Superior temporal gyrus (tissue), 1 donor: Measurements from ENCODE around the gene PHACTR2.
A peak's percentile ranks its signal among the peaks of the same experiment; 100 is the strongest.
"Not testable (repeated sequence)": the region's sequence is repeated elsewhere in the genome, so short reads cannot be mapped to it uniquely, and the experiment has no call there.

Source experiments
- DNase-seq: peaks from one replicate; pipeline ENCODE4 v3.0.0-alpha.2; 2016; ENCODE audit errors: extremely low spot score

Gene PHACTR2

DNA sequence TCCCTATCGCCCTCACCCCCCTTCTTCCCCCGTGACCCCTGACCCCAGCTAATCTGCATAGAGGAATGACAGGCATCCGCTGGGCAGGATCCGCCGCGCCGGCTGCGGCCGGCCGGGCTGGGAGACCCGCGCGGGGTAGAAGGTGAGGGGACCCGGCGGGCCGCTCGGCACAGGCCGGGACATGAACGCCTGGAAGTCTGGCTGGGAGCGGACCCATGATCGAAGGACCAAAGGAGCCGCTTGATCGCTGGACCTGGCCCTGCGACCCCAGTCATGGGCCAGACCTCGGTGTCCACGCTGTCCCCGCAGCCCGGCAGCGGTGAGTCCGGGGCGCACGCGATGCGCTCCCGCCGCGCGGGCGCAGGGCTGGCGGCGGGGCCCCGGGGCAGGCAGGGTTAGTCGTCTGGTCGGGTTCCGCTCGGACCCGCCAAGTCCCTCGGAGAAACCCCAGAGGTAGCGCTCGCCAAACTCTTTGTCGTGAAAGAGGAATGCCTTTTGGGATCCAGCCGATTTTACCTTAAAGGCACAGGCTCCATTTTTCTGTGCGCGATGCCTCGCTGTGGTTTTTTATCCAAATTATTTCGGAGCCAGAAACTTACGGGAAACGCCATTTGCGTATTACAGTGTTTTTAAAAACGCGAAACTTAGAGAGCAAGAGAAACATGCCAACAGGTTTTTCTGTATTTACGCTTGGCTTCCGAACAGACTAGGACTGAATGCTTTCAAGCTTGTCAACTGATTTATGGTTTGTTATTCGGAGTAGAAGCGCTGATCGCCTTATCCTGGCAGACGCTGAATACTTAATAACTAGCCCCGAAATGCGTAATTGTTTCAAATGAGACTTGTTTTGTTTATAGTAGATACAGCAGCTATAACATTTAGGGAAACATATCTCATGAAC, at the start of gene PHACTR2:
PHACTR2 (plus strand) TSS at position 75 of the 901 bp plus-strand sequence; CDS start at position 274, 199 bp downstream.
- DNase-seq: peak; percentile 61

DNA sequence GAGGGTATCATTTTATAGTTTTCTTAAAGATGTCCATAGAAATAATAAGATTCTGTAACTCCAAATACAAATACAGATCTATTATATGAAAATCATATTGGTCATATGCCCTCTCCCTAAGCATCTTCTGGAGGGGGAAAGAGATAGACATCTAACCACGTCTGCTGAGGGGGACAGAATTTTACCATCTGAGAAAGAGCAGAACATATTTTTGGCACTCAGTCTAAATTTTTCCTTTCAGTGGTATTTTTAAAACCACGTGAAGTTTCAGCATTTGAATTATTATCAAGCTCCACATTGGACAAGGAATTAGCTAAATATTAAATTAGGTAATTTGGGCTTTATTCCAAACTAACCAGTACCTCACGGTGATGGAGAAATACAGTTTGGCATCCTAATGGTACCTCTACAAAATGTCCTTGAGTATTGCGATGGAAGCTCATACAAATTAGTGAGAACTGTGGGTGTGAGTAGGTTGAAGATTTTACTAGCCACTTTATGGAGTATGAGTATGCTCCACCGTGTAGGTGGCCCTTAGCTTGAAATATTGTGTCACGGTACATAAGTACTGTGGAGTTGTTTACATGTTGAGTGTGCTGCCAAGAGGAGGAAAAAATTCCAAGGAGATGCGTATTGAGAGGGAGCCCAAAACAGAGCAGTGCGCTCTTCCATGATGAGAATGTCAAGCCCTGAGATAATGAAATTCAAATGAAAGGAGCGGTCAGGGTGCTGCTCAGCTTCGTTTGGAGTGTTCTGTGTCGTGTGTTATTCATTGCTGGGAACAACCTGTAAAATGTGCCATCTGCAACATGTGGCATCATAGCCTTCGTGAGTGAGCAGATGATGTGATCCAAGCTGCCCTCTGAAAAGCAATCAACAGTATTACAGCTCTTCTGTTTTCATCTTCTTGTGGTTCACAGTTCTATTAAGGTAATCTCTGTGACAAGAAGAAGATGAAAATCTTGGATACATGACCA, 48.4 kb upstream of the PHACTR2 start:
- no peak for DNase-seq

DNA sequence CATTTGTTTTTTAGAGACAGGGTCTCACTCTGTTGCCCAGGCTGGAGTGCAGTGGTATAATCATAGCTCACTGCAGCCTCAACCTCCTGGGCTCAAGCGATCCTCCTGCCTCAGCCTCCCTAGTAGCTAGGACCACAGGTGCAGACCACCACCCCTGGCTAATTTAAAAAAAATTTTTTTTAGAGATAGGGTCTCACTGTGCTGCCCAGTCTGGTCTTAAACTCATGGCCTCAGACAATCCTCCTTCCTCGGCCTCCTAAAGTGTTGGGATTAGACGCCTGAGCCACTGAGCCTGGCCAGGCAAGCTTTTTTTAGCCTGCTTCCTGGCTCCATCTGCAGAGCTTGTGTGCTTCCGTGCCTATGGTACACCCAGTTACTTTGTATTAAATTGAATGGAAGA, 46.6 kb upstream of the PHACTR2 start:
- not testable (repeated sequence) for DNase-seq

DNA sequence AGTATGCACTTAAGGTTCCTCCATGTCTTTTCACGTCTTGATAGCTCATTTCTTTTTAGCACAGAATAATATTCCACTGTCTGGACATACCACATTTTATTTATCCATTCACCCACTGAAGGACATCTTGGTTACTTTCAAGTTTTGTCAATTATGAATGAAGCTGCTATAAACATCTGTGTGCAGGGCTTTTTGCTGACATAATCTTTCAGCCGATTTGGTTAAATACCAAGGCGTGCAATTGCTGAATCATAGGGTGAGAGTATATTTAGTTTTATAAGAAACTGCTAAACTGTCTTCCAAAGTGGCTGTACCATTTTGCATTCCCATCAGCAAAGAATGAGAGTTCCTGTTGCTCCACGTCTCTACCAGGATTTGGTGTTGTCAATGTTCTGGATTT, 44.9 kb upstream of the PHACTR2 start:
- no peak for DNase-seq

DNA sequence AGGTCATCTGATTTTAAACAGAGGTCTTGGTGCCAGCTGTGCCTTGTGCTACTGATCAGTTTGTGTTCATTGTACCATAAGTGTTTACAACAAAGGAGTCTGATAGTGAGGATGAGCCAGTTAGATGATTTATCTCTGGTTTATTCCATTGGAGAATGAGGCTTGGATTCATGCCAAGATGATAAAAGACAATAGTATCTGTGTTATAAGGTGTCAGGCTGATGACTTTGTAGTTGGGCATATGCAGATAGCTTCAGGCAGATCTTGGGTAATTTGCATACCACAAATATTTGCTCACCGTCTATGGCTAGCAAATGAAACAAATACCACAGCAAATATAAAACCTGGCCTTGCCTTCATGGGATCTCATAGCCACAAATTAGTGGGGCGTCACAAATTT, 43.3 kb upstream of the PHACTR2 start:
- no peak for DNase-seq

DNA sequence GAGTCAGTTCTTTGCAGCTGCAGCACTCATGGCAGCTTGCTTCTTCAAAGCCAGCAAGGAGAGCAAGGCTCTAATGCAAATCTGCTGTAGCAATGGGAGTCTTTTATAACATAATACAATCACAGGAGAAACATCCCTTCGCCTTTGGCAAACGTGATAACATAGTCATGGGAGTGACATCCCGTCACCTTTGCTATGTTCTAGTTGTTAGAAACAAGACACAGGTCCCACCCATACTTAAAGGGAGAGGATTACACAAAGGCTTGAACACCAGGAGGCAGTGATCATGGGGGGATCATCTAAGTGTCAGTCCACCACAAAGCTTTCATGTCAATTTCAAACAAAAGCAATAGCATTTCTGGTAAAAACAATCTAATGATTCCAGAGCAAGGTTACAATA, 40.1 kb upstream of the PHACTR2 start:
- DNase-seq: no peak

DNA sequence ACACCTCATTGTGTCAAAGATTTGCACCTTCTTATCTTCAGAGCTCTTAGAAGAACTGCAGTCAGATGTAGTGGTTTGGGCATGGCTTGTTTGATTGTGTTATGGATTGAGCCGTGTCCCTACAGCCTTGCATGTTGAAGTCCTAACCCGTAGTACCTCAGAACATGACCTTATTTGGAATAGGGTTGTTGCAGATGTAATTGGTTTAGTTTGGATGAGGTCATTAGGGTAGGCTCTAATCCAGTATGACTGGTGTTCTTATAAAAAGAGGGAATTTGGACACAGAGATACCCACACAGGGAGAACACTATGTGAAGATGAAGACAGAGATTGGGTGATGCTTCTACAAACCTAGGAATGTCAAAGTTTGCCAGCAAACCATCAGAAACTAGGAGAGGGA, 35.4 kb upstream of the PHACTR2 start:
- no peak for DNase-seq

DNA sequence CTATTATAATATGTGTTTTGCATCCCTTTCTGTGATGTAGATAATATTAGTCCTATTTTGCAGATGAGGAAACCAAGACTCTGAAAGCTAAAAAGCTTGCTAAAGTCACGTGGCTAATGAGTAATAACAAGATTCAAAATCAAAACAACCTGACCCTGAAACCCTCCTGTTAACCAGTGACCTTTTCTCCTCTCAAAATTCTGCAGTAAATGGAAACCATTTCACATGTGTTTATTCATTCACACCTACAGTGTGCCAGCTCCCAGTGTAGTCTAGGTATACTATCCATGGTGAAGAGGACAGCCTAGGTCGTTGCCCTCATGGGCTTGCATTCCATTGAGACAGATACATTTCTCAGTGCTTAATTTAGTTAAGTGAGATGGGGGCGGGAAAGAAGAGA, 30.6 kb upstream of the PHACTR2 start:
- DNase-seq: no peak

DNA sequence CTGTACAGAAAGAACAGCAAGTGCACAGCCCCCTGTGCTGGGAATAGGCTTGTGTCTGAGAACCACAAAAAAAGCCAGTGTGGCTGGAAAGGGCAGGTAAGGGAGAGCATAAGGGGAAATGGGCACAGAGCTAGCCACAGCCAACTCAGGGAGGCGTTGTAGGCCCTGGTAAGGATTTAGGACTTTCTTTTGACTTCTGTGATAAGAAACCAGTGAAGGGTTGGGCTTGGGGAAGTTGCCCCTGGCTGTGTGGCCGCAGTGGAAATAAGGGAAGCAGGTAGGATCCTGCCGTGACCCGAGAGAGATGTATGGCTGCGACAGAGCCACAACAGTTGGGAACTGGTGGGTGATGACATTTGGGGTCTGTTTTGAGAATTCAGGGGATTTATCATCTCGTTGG, 30.0 kb upstream of the PHACTR2 start:
- DNase-seq: no peak

DNA sequence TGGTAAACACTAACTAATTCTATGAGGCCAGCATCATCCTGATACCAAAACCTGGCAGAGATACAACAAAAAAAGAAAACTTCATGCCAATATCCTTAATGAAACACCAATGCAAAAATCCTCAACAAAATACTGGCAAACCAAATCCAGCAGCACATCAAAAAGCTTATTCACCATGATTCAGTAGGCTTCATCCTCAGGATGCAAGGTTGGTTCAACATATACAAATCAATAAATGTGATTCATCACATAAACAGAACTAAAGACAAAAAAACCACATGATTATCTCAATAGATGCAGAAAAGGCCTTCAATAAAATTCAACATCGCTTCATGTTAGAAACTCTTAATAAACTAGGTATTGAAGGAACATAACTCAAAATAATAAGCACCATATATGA, 28.4 kb upstream of the PHACTR2 start:
- not testable (repeated sequence) for DNase-seq

DNA sequence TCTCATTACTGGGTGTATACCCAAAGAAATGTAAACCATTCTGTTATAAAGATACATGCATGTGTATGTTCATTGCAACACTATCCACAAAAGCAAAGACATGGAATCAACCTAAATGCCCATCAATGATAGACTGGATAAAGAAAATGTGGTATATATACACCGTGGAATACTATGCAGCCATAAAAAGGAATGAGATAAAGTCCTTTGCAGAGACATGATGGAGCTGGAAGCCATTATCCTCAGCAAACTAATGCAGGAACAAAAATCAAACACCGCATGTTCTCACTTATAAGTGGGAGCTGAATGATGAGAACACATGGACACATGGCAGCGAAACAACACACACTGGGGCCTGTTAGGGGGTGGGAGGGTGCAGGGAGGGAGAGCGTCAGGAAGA, 26.4 kb upstream of the PHACTR2 start:
- not testable (repeated sequence) for DNase-seq

DNA sequence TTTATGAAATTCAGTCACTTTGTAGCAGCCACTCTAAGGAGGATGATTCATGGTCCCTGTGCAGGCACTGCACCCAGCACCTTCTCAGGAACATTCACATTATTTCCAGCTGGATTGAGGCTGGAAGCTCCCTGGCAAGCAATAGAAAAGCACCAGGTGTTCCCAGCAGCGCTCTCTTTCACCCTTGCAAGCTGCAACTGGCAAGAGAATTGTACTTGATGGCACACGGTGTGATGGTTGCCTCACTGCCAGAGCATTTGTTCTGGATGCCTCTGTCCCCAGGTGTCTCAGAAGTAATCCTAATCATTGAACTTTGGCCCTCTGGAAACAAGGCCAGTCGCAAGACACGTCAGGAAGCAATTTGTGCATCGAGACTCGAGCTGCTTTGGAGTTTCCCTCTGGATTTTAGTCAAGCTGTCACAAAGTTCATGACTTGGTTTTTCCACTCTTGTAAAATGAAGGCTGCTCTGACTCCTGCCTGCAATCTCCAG, 24.9 kb upstream of the PHACTR2 start:
- peak; percentile 25 for DNase-seq

DNA sequence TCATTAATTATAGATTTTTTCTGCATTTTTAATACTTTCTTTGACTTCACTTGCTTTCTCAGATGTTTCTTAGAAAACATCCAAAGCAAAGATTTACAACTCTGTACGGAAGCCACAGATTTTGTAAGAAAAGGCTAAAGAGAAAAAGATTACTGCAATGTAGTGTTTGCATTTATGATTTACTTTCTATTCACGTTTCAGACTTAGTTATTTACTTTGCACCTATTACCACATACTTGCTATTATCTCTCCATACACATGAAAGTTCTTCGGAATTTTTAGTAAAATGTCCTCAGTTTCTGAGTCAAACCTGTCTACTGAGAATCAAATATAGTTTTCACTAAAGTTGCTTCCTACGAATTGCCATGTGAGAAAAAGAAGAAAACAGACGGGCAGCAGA, 22.2 kb upstream of the PHACTR2 start:
- no peak for DNase-seq

DNA sequence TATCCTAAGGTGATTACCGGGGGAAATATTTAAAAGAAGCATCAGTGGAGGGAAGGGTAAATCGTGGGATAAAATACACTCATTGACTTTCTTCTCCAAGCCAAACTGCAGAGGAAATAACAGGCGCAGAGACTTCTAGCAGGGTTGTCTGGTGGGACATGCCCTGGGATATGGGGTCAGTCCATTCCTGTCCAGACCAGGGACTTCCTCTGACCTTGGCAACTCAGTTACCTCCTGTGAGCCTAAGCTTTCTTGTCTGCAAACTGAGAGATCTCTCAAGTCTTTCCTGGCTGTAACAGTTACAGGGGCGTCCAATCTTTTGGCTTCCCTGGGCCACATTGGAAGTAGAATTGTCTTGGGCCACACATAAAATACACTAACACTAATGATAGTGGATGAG, 21.7 kb upstream of the PHACTR2 start:
- DNase-seq: no peak

DNA sequence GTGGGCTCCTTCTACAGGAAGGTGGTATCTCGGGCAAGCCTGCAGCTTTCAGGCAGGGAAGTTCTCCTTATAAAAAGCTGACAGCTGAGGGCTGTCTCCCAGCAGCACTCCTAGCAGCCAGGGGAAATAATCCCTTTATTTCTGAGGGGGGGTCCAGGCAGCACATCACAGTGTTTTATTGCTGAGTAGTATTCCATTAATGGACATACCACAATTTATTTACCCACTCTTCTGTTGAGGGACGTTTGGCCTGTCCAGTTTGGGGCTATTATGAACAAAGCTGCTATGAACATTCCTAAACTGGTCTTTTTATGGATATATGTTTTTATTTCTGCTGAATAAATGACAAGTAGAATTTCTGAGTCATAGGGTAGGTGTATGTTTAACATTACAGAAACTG, 20.0 kb upstream of the PHACTR2 start:
- no peak for DNase-seq

DNA sequence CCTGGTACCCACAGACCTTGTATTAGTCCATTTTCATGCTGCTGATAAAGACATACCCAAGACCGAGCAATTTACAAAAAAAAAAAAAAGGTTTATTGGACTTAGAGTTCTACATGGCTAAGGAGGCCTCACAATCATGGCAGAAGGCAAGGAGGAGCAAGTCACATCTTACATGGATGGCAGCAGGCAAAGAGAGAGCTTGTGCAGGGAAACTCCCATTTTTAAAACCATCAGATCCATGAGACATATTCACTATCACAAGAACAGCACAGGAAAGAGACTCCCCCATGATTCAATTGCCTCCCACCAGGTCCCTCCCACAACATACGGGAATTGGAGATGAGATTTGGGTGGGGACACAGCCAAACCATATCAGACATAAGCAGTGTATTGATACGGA, 17.6 kb upstream of the PHACTR2 start:
- DNase-seq: not testable (repeated sequence)

DNA sequence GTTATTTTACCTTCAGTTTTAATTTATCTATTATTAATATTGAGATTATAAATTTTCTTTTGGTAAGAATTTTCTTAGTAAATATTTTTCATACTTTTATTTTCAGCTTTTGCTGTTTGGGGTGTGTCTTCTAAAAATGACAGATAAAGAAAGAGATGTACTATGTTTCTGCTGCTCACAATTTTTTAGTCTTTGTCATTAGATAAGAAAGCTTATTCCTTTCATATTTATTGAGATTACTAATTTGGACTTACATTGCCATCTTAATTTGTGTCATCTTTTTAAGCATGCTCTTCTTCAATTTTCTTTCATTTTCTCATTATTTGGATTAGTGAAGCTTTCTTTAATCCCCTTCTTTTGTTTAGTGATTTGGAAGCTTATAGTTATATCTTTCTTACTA, 13.6 kb upstream of the PHACTR2 start:
- DNase-seq: no peak

DNA sequence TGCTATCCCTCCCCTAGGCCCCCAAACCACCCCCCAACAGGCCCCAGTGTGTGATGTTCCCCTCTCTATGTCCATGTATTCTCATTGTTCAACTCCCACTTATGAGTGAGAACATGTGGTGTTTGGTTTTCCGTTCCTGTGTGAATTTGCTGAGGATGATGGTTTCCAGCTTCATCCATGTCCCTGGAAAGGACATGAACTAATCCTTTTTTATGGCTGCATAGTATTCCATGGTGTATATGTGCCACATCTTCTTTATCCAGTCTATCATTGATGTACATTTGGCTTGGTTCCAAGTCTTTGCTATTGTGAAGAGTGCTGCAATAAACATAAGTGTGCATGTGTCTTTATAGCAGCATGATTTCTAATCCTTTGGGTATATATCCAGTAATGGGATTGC, 11.8 kb upstream of the PHACTR2 start:
- DNase-seq: not testable (repeated sequence)

DNA sequence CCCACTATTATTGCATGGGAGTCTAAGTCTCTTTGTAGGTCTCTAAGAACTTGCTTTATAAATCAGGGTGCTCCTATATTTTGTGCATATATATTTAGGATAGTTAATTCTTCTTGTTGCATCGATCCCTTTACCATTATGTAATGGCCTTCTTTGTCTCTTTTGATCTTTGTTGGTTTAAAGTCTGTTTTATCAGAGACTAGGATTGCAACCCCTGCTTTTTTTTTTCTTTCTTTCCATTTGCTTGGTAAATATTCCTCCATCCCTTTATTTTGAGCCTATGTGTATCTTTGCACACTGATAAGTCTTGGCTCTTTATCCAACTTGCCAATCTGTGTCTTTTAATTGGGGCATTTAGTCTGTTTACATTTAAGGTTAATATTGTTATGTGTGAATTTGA, 8.3 kb upstream of the PHACTR2 start:
- not testable (repeated sequence) for DNase-seq

DNA sequence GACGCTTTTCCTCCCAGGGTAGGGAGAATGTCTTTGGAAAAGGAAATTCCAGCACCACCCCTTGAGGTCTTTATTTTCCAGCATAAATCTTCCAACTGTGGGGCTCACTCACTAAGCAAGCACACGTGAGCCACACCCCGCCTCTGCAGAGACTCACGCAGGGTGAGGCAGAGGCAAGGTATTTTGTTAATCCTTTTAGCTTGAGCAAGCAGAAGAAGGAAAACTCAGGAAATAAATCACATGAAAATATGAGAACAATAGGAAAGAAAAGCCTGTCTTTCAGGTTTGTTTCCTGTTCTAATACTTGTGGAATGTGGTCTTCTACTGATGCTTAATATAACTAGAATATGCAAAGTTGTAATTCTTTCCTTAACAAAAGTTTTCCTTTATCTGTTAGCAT, 4.1 kb upstream of the PHACTR2 start:
- no peak for DNase-seq

DNA sequence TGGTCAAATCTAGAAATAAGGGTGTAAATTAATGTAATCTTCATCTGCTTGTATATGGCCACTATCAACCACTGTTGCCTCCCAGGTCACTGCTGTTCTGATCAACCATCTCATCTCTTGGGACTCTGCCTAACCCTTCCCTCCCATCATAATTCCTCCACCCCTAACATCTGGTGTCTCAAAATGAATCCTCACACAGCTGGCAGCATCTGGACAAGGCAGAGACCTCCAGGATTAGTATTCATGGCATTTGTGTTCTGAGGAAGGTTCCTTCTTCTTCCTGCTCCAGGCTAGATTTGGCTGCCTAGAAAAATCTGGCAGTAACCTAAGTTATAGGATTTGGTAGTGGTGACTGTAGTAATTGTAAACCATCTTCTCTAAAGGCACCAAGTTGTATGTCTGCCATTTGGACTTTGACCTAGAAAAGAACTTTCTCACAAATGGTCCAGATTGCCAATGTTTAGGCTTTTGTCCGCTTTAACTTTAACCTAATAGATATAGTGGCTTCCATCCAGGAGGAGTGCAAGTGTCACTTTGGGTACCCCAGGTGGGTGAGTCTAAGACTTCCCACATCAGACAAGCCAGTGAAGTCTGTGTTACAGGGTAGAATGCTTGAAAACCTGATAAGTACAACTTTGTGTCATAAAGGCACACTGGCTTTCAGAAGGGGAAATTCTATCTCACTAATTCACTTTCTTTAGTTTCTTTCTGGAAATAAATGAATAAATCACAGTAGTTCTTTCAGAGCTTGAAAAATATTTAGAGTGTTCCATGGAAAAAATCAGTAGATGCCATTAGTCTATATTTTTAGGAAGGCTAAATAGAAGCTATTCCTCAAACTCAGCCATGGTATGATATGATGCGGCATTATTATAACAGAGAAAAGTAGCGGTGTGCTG, 3.0 kb upstream of the PHACTR2 start:
- no peak for DNase-seq
